Muscle of leg (tissue), 11 donors: ENCODE measurements around the gene ENC1. TPM values are rescaled to one million over a fixed set of nuclear protein-coding genes. Genes with fewer than 3 reads are reported as not detected.

Source experiments
- DNase-seq: peaks from one replicate; pipeline ENCODE4 v3.0.0; 2013
- H3K27ac ChIP-seq: one replicate; pipeline ENCODE4 v1.5.1; 2013; ENCODE audit warnings: mild to moderate bottlenecking, low read length, control low read depth
- H3K27me3 ChIP-seq: one replicate; pipeline ENCODE4 v1.6.1; 2013; ENCODE audit warnings: low read length; ENCODE audit not compliant: control insufficient read depth, insufficient read depth
- H3K36me3 ChIP-seq: one replicate; pipeline ENCODE4 v1.6.1; 2013; ENCODE audit warnings: low read length; ENCODE audit not compliant: control insufficient read depth, insufficient read depth
- H3K4me1 ChIP-seq: one replicate; pipeline ENCODE4 v1.6.1; 2013; ENCODE audit warnings: low read length; ENCODE audit not compliant: control insufficient read depth, insufficient read depth
- H3K4me3 ChIP-seq: one replicate; pipeline ENCODE4 v1.5.1; 2013; ENCODE audit warnings: low read length, control low read depth
- H3K9me3 ChIP-seq: replicated peaks from 2 replicates; pipeline ENCODE4 v1.6.1; 2013; ENCODE audit warnings: low read depth, low read length; ENCODE audit not compliant: control insufficient read depth
- WGBS: methylation state at CpG from one replicate; pipeline ENCODE4 v1.1.5; 2013; ENCODE audit warnings: missing lambda C conversion rate; ENCODE audit not compliant: insufficient coverage; 5-methylcytosine and 5-hydroxymethylcytosine counted together
- polyA plus RNA-seq, 8 donors: library from polyadenylated mRNA; unstranded; fragments of 120-200 nt; gene quantifications; one replicate each; pipeline versions ENCODE4 v1.2.1 to v1.2.3, GENCODE V29; 2013; ENCODE audit warnings: inconsistent platforms in 1 of 8, low replicate concordance in 1 of 8; ENCODE audit not compliant: insufficient read length in 8 of 8, insufficient read depth in 1 of 8
- total RNA-seq: library from RNA; stranded (reverse); fragments of 120-200 nt; gene quantifications from one replicate; pipeline ENCODE4 v1.2.4, GENCODE V29; 2013

Gene ENC1
- total and polyA plus RNA-seq, 9 donors = 18.4 to 35.4 (median 28.4) TPM

DNA sequence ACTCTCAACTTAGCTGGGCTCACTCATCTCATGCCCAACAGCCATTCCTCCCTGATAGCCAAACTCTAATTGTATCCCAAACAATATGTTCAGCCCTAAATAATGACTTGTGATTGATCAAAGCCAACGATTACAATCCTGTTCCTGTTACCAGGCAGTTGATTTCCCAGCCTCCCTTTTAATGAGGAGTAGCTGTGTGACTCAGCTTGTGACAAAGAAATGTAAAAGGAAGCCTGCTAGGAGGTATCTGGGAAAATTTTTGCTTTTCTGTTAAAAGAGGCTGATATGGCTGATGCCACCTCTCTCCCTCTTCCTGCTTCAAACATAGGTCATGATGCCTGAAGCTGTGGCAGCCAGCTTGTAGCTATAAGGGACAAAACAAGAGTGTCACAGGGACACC is 19.6 kb upstream of the ENC1 start:
- Histone ChIP-seq H3K9me3 (no peaks in the 10 kb centered on the region), H3K4me3 (no peak overlapping the region), H3K27me3 (no peaks in the 10 kb centered on the region), H3K27ac (no peak overlapping the region), H3K4me1 (no peaks in the 10 kb centered on the region), H3K36me3 (no peaks in the 10 kb centered on the region)
- no CpG with 5 or more reads among the region's 1 CpG for WGBS
- DNase-seq = no peak

DNA sequence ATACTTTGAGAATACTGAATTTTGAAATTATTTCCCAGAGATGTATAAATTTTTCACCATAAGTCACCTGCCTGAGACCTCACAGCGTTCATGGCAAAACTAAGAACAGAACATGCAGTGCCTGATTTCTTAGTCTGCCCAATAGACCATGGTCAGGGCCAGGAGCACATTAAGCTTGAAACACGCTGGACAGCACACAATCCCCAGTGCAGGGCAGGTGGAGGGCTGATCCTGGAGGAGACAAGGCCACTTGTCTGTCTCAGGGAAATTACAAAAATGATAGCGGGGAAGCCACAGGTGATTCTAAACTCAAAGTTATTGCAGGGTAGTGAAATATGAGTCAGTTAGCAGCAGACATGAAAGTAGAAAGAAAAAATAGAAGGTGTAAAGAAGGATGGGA is 18.6 kb upstream of the ENC1 start:
- WGBS = 84% methylated on average over 3 of the region's 3 CpGs
- no peak for DNase-seq
- no peaks in the 10 kb centered on the region for H3K9me3 ChIP-seq
- no peaks in the 10 kb centered on the region for H3K36me3 ChIP-seq
- no peak overlapping the region for H3K27ac ChIP-seq
- no peaks in the 10 kb centered on the region for H3K4me1 ChIP-seq
- no peak overlapping the region for H3K4me3 ChIP-seq
- H3K27me3 ChIP-seq = no peaks in the 10 kb centered on the region

DNA sequence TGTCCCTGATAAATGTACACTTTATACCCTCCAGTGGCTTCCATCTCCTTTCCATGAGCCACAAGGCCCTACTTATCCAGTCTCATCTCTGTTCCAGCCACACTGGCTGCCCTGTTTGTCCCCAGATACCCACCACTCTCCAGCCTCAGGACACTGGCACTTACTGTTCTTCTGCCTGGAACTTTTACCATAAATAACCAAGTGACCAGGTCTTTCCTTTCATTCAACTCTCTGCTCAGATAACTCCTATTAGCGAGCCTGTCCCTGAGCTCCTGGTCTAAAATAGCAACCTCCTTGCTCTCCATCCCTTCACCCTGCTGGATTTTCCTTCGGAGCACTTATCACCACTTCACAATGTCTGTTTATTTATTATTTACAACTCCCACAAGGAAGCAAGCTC is 16.6 kb upstream of the ENC1 start:
- Histone ChIP-seq H3K27me3 (no peaks in the 10 kb centered on the region), H3K36me3 (no peaks in the 10 kb centered on the region), H3K4me3 (no peak overlapping the region), H3K9me3 (no peaks in the 10 kb centered on the region), H3K27ac (no peak overlapping the region), H3K4me1 (no peaks in the 10 kb centered on the region)
- 45% methylated on average over 1 of the region's 2 CpGs for WGBS
- DNase-seq = no peak

DNA sequence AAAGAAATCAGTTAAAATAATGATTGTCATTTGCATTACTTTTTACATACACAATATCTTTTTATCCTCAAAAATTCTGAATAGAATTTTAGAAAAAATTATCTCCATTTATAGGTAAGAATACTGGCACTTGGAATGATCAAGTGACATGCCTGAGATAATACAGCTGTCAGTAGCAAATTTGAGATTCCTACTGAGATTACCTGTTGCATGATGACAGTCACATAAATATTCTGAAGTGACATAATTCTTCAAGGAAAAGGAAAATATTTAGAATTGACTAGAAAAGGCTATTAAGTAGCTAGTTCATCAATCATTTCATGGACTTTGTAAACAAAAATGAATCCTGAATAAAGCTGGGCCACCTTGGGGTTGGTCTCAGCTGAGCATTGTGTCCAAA is 15.2 kb upstream of the ENC1 start:
- Histone ChIP-seq H3K4me1 (no peaks in the 10 kb centered on the region), H3K27ac (no peak overlapping the region), H3K9me3 (no peaks in the 10 kb centered on the region), H3K36me3 (no peaks in the 10 kb centered on the region), H3K4me3 (no peak overlapping the region), H3K27me3 (no peaks in the 10 kb centered on the region)
- DNase-seq = no peak

DNA sequence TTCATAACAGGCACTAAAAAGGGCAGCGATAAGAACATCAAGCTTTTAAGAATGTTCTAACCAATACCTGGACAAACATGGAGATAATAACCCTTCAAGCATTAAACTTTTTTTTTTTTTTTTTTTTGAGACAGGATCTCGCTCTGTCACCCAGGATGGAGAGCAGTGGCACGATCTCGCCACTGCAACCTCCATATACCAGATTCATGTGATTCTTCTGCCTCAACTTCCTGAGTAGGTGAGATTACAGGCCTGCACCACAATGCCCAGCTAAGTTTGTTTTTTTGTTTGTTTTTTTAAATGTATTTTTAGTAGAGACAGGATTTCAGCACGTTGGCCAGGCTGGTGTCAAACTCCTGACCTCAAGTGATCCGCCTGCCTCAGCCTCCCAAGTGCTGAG is 14.7 kb upstream of the ENC1 start:
- no peak for DNase-seq
- no CpG with 5 or more reads among the region's 6 CpGs for WGBS
- Histone ChIP-seq H3K27me3 (no peaks in the 10 kb centered on the region), H3K27ac (no peak overlapping the region), H3K36me3 (no peaks in the 10 kb centered on the region), H3K9me3 (no peaks in the 10 kb centered on the region), H3K4me3 (no peak overlapping the region), H3K4me1 (no peaks in the 10 kb centered on the region)

DNA sequence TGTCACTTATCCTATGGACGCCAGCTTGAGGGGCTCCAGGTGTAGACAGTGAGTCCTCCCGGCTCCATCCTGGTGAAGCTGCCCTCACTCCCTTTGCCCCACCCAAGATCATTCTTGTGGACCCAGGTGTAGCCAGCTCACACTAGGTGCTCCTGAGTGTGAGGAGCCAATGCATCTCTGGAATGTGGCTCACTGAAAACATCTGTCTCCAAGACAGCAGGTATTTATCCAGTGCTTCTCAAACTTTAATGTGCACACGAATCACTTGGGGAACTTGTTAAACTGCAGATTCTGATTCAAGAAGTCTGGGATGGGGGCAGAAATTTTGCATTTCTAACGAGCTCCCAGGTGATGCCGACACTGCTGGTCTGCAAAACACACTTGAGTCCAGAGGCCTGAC is 13.5 kb upstream of the ENC1 start:
- H3K36me3 ChIP-seq = no peaks in the 10 kb centered on the region
- peaks cover 1% of the 10 kb centered on the region for H3K4me1 ChIP-seq
- H3K9me3 ChIP-seq = no peaks in the 10 kb centered on the region
- H3K27me3 ChIP-seq = no peaks in the 10 kb centered on the region
- no peak for DNase-seq
- WGBS = 74% methylated on average over 4 of the region's 5 CpGs
- no peak overlapping the region for H3K4me3 ChIP-seq
- H3K27ac ChIP-seq = no peak overlapping the region

DNA sequence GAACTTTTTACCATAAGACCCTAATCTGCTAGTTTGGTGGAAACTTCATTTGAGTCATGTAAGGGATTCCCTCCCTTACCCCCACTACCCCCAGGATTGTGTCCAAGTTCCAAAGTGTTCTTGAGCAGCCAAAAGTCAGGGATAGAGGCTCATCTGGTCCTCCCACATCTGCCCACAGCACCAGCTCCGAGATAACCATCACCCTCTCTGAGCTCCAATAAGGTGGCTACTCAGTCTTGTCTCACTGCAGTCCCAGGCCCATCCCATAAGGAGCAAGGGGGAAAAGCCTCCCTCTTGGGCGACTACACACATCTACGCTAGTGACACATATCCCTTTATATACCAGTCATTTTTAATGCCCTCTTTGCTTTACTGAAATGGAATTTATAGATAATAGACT is 12.0 kb upstream of the ENC1 start:
- Histone ChIP-seq H3K4me3 (no peak overlapping the region), H3K9me3 (no peaks in the 10 kb centered on the region), H3K4me1 (peaks cover 3% of the 10 kb centered on the region), H3K36me3 (no peaks in the 10 kb centered on the region), H3K27me3 (no peaks in the 10 kb centered on the region), H3K27ac (no peak overlapping the region)
- WGBS = 88% methylated on average over 1 of the region's 3 CpGs
- no peak for DNase-seq

DNA sequence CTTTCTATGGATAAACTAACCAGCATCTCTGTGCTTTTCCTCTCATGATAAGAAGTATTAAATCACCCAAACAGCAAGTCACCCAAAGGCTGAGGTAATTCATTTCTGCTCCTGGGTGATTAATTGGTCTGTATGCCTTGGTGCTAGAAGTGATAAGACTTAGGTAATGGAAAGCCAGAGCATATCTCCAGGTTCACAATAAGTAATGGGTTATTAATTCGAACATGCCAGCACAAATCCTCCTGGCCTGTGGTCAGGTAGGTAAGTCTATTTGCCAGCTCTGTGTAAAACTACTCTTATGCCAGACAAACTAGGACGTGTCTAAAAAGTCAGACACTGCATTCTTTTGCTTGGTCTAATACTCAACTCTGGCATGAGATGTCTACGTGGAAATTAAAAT is 11.2 kb upstream of the ENC1 start:
- peaks cover 3% of the 10 kb centered on the region for H3K4me1 ChIP-seq
- H3K27me3 ChIP-seq = no peaks in the 10 kb centered on the region
- WGBS = no CpG with 5 or more reads among the region's 3 CpGs
- no peak overlapping the region for H3K4me3 ChIP-seq
- DNase-seq = no peak
- no peaks in the 10 kb centered on the region for H3K36me3 ChIP-seq
- H3K9me3 ChIP-seq = no peaks in the 10 kb centered on the region
- no peak overlapping the region for H3K27ac ChIP-seq

DNA sequence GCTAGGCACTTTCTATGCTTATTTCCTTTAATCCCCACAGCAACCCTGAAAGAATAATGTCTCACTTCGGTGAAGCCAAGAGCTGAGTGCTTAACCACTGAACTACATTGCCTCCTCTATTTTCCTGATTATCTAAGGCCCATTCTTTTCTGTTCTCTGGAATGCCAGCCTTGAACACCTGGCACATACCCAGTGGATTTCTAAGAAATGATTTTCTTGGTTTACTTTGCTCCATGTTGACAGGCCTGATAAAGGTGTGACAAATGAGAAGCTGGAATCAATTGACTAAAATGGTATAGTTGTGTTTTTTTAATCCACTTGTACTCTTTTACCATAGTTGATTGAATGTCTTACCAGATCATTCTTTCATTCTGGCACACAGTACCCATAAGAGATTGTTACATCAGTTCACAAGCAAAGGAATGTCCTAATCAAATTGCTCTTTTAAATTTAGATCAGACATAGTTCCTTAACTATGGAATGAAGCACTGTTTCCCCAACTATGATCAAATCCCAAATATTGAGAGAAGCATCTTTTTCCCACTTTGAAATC is 9.0 kb upstream of the ENC1 start:
- Histone ChIP-seq H3K27me3 (no peaks in the 10 kb centered on the region), H3K36me3 (no peaks in the 10 kb centered on the region), H3K27ac (no peak overlapping the region), H3K4me1 (peaks cover 3% of the 10 kb centered on the region), H3K4me3 (no peak overlapping the region), H3K9me3 (no peaks in the 10 kb centered on the region)
- WGBS = 14% methylated on average over 1 of the region's 1 CpG
- no peak for DNase-seq

DNA sequence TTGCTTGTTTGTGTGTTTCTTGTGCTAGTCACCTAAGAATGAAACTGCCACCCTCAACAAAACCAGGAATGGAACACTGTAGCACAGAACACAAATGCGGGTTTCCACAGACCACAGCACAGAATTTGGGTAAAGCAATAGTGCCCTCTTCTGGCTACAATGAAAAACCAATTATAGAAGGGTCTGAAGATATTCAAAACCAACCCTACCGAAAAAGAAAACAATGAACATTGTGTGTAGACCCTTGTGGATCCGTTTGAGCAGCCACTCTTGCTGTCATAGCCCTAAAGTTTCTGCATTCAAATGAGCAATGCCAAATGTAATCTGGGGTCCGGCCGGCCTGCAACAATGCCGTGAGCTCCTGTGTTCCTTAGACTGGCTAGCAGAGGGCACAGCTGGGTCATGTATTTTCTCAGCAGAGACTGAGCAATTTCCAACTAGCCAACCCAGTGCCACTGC is 8.3 kb upstream of the ENC1 start:
- WGBS = 3% methylated on average over 4 of the region's 6 CpGs
- Histone ChIP-seq H3K9me3 (no peaks in the 10 kb centered on the region), H3K27ac (no peak overlapping the region), H3K36me3 (no peaks in the 10 kb centered on the region), H3K4me1 (peaks cover 6% of the 10 kb centered on the region), H3K4me3 (no peak overlapping the region), H3K27me3 (no peaks in the 10 kb centered on the region)
- DNase-seq = peak; percentile 80

DNA sequence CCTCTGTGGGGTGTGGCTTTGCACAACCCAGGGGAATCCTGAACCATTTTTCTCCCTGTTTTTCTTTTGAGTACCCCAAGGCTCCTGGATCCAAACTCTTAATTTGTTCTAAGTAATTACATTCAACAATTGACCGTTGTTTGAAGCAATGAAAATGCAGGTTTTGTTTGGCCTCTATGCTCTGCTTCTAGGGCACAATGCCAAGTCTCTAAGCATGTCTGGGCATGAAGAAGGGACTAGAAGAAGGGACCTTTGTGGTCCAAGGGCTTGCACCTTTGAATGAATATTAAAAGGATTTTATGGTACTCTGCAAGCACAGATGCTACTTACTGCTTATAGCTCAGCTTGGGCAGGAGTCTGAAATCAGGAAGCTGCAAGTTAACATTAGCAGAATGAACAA is 6.6 kb upstream of the ENC1 start:
- H3K36me3 ChIP-seq = no peaks in the 10 kb centered on the region
- H3K4me3 ChIP-seq = no peak overlapping the region
- WGBS = no CpG with 5 or more reads among the region's 1 CpG
- peaks cover 12% of the 10 kb centered on the region for H3K4me1 ChIP-seq
- no peak for DNase-seq
- H3K9me3 ChIP-seq = no peaks in the 10 kb centered on the region
- no peaks in the 10 kb centered on the region for H3K27me3 ChIP-seq
- H3K27ac ChIP-seq = no peak overlapping the region
